Measurements from ENCODE around the gene STX12.
"Not testable (repeated sequence)": the region's sequence is repeated elsewhere in the genome, so short reads cannot be mapped to it uniquely, and the experiment has no call there.

STX12 gene

GRCh38 chr1:27858949-27859576 is 86.0 kb downstream of the STX12 start:
- H3K4me3 Mint-ChIP-seq, result peak overlapping the region; percentile 60
- H3K36me3 Mint-ChIP-seq (ENCODE audit: low read depth), result no peaks in the 10 kb centered on the region
- no peaks in the 10 kb centered on the region for H3K9me3 Mint-ChIP-seq
- H3K27ac Mint-ChIP-seq, result peak overlapping the region; percentile 88
- peaks cover 62% of the 10 kb centered on the region for H3K4me1 Mint-ChIP-seq (ENCODE audit: low read depth)
- H3K27me3 Mint-ChIP-seq, result no peaks in the 10 kb centered on the region
- intact Hi-C loops (cut with micrococcal nuclease), result loop anchor here (2.0 to 10.0 kb wide), 3 partner anchors 14 to 226 kb away; partner anchors contain the start of genes EYA3 and THEMIS2

- peaks cover 84% of the 10 kb centered on the region for H3K4me1 Mint-ChIP-seq (ENCODE audit: low read depth)
- no peaks in the 10 kb centered on the region for H3K36me3 Mint-ChIP-seq (ENCODE audit: low read depth)
- H3K4me3 Mint-ChIP-seq, result no peak overlapping the region
- peak overlapping the region; percentile 88 for H3K27ac Mint-ChIP-seq
- no peaks in the 10 kb centered on the region for H3K27me3 Mint-ChIP-seq
- H3K9me3 Mint-ChIP-seq, result no peaks in the 10 kb centered on the region
- intact Hi-C loops (cut with micrococcal nuclease), result loop anchor here (10.0 kb wide), 1 partner anchor 313 kb away; the partner anchor contains the start of gene PTAFR
These were observed 88.4 kb downstream of the STX12 start for GRCh38 chr1:27861436-27861835.

DNA sequence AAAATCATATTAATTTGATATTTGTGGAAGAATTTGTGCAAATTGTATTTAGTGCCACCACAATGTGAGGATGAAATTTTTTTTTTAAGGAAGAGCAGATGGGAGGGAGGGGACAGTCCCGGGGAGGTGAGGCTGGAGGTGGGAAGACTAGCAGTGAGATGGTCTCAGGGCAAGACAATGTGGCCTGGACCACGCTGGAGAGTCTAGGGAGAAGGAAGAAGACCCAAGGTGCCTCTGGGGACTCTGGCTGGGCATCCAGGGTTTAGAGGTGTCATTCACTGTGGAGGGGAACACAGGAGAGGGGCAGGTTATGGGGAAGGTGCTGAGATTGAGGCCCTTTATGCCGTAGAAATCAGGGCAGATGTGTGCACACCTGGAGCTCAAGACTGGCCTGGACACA is 89.0 kb downstream of the STX12 start:
- intact Hi-C loops (cut with micrococcal nuclease), result loop anchor here (2.0 to 10.0 kb wide), 2 partner anchors 23 to 313 kb away; partner anchors contain the start of gene PTAFR
- H3K27ac Mint-ChIP-seq, result peak overlapping the region; percentile 88
- H3K4me1 Mint-ChIP-seq (ENCODE audit: low read depth), result peaks cover 88% of the 10 kb centered on the region
- H3K36me3 Mint-ChIP-seq (ENCODE audit: low read depth), result no peaks in the 10 kb centered on the region
- H3K4me3 Mint-ChIP-seq, result no peak overlapping the region
- no peaks in the 10 kb centered on the region for H3K9me3 Mint-ChIP-seq
- no peaks in the 10 kb centered on the region for H3K27me3 Mint-ChIP-seq

DNA sequence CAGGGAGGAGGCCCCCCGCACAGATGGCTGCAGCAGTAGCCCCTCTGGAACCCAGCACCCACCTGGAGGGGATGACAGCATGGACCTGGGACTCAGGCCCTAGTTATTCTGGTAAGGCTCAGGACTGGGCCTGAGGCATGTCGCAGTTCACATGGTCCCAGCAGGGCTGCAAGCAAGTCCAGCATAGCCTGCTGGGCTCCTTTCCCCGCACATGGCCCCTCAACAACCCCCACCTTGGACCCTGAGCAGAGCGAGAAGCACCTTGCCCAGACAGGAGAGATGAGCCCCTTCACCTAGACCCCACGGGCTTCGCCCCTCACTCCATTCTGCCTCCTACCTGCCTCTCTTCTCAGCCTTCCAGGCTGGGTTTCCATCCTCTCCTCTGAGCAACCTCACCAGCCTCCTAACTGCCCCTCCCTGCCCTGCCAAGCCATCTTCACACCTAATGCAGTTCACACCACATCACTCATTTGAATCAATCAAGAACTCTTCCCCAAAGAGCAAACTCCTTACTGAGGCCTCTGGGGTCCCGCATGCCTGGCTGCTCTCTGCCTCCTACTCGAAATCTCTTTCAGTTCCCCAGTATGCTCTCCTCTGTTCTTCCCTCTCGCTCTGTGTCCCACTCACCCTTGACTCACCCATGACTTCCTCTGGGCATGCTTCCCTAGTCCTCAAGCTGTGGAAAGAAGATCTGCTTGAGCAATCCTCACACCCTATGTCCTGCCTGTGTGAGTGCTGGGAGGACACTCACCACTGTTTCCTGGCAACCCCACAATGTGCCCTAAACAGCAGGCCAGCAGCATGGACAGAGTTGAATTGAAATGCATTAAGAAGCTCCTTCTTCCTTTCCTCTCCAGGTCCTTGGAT is 89.9 kb downstream of the STX12 start:
- peak overlapping the region; percentile 88 for H3K27ac Mint-ChIP-seq
- no peaks in the 10 kb centered on the region for H3K27me3 Mint-ChIP-seq
- no peaks in the 10 kb centered on the region for H3K36me3 Mint-ChIP-seq (ENCODE audit: low read depth)
- intact Hi-C loops (cut with micrococcal nuclease), result loop anchor here (1.0 to 10.0 kb wide), 4 partner anchors 12 to 312 kb away; partner anchors contain the start of gene PTAFR
- H3K9me3 Mint-ChIP-seq, result no peaks in the 10 kb centered on the region
- peak overlapping the region; percentile 56 for H3K4me3 Mint-ChIP-seq
- peaks cover 90% of the 10 kb centered on the region for H3K4me1 Mint-ChIP-seq (ENCODE audit: low read depth)

DNA sequence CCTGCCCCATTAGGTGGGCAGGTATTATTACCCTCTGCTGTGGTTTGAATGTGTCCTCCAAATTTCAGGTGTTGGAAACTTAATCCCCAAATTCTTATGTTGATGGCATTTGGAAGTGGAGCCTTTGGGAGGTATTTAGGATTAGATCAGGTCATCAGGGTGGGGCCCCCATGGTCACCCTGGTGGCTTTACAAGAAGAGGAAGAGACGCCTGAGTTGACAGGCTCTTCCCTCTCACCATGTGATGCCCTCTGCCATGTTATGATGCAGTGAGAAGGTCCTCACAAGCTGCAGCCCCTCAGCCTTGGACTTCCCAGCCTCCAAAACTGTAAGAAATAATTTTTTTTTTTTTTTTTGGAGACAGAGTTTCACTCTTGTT is 90.5 kb downstream of the STX12 start:
- Mint-ChIP-seq H3K36me3 (ENCODE audit: low read depth) (no peaks in the 10 kb centered on the region), H3K27me3 (no peaks in the 10 kb centered on the region), H3K4me1 (ENCODE audit: low read depth) (peaks cover 89% of the 10 kb centered on the region), H3K4me3 (no peak overlapping the region), H3K9me3 (no peaks in the 10 kb centered on the region), H3K27ac (peak overlapping the region; percentile 88)
- intact Hi-C loops (cut with micrococcal nuclease), result loop anchor here (1.0 to 10.0 kb wide), 4 partner anchors 12 to 311 kb away; partner anchors contain the start of gene PTAFR

GRCh38 chr1:27864264-27864895 is 91.4 kb downstream of the STX12 start:
- peaks cover 89% of the 10 kb centered on the region for H3K4me1 Mint-ChIP-seq (ENCODE audit: low read depth)
- H3K9me3 Mint-ChIP-seq, result no peaks in the 10 kb centered on the region
- H3K36me3 Mint-ChIP-seq (ENCODE audit: low read depth), result no peaks in the 10 kb centered on the region
- H3K4me3 Mint-ChIP-seq, result peak overlapping the region; percentile 30
- H3K27ac Mint-ChIP-seq, result peak overlapping the region; percentile 88
- no peaks in the 10 kb centered on the region for H3K27me3 Mint-ChIP-seq
- intact Hi-C loops (cut with micrococcal nuclease), result loop anchor here (10.0 kb wide), 1 partner anchor 310 kb away; the partner anchor contains the start of gene PTAFR

GRCh38 chr1:27865821-27866220 is 92.8 kb downstream of the STX12 start:
- Mint-ChIP-seq H3K4me3 (peak overlapping the region; percentile 33), H3K27ac (peak overlapping the region; percentile 88)
- intact Hi-C loops (cut with micrococcal nuclease), result loop anchor here (10.0 kb wide), 1 partner anchor 309 kb away; the partner anchor contains the start of gene PTAFR

DNA sequence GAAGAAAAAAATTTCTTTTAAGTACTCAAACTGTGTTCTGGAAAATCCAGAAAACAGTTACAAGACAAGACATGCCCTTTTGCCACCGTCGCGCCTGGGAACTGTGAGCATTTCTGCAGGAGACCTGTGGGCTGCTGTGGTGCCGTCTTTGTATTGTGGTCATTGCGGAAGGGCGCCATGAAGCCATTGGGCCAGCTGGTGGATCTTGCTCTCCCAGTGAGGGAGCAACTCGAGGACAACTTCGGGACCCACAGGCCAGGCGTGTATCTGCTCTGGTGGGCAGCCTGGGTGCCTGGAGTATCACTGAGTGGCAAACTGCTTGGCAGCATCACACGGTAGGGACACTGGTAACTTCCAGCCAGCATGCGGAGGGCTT is 95.5 kb downstream of the STX12 start:
- Mint-ChIP-seq H3K36me3 (ENCODE audit: low read depth) (peaks cover 14% of the 10 kb centered on the region), H3K4me1 (ENCODE audit: low read depth) (peaks cover 59% of the 10 kb centered on the region), H3K27ac (peak overlapping the region; percentile 73), H3K27me3 (no peaks in the 10 kb centered on the region), H3K9me3 (no peaks in the 10 kb centered on the region), H3K4me3 (no peak overlapping the region)
- intact Hi-C loops (cut with micrococcal nuclease), result loop anchor here (10.0 kb wide), 1 partner anchor 306 kb away; the partner anchor contains the start of gene PTAFR

More at GRCh38 chr1:27865821-27866220, 92.8 kb downstream of the STX12 start:
- Mint-ChIP-seq H3K9me3 (no peaks in the 10 kb centered on the region), H3K4me1 (ENCODE audit: low read depth) (peaks cover 80% of the 10 kb centered on the region), H3K27me3 (no peaks in the 10 kb centered on the region), H3K36me3 (ENCODE audit: low read depth) (no peaks in the 10 kb centered on the region)

DNA sequence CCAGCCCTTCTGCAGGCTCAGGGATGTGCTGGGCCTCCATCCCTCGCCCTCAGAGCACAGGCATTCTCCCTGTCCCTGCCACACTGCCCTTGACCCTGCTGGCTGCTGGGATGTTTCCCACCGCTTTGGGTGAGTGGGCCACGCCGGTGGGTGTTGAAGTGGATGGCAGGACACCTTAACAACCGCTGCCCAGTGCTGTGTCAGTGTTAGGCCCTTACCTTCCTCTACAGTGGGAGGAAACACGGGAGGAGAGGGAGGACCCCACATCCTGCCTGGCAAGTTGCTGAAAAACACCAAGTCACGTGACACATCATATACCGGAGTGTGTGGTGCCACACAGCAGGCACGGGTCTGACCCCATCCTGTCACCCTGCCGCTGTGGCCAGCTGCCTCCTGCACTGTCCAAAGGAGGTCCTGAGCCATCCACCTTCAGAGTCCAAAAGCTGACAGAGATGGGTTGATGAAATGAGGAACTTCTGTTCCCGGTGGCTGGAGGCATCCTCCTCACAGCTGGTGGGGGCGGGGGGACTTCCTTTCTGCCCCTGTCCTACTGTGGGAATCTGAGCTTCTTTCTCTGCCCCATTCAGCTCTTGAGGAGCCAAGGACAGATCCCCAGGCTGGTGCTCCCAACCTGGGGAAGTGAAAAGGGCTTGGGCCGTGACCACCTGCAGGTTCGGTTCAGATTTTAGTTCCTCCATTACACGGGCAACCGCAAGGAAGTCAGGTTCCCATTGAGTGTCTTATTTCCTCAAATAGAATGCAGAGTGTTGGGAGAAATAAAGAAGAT is 96.1 kb downstream of the STX12 start:
- Mint-ChIP-seq H3K9me3 (no peaks in the 10 kb centered on the region), H3K36me3 (ENCODE audit: low read depth) (peaks cover 18% of the 10 kb centered on the region), H3K4me1 (ENCODE audit: low read depth) (peaks cover 57% of the 10 kb centered on the region)

GRCh38 chr1:27869719-27870085 is 96.7 kb downstream of the STX12 start:
- Mint-ChIP-seq H3K36me3 (ENCODE audit: low read depth) (peaks cover 20% of the 10 kb centered on the region), H3K4me1 (ENCODE audit: low read depth) (peaks cover 56% of the 10 kb centered on the region), H3K27ac (peak overlapping the region; percentile 73), H3K27me3 (no peaks in the 10 kb centered on the region), H3K4me3 (no peak overlapping the region), H3K9me3 (no peaks in the 10 kb centered on the region)
- intact Hi-C loops (cut with micrococcal nuclease), result loop anchor here (10.0 kb wide), 1 partner anchor 305 kb away; the partner anchor contains the start of gene PTAFR

More for the DNA sequence above, 96.1 kb downstream of the STX12 start:
- Mint-ChIP-seq H3K4me3 (peak overlapping the region; percentile 4), H3K27ac (peak overlapping the region; percentile 73), H3K27me3 (no peaks in the 10 kb centered on the region)
- intact Hi-C loops (cut with micrococcal nuclease), result loop anchor here (10.0 kb wide), 1 partner anchor 306 kb away; the partner anchor contains the start of gene PTAFR

DNA sequence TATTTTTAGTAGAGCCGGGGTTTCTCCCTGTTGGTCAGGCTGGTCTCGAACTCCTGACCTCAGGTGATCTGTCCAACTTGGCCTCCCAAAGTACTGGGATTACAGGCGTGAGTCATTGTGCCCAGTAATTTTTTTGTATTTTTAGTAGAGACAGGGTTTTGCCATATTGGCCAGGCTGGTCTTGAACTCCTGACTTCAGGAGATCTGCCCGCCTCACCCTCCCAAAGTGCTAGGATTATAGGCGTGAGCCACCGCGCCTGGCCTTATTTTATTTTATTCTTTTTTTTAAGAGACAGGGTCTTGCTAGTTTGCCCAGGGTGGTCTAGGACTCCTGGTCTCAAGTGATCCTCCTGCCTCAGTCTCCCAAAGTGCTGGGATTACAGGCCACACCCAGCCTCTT is 98.1 kb downstream of the STX12 start:
- H3K27ac Mint-ChIP-seq, result peak overlapping the region; percentile 84
- H3K4me3 Mint-ChIP-seq; intact Hi-C loops (cut with micrococcal nuclease): not testable (repeated sequence)

DNA sequence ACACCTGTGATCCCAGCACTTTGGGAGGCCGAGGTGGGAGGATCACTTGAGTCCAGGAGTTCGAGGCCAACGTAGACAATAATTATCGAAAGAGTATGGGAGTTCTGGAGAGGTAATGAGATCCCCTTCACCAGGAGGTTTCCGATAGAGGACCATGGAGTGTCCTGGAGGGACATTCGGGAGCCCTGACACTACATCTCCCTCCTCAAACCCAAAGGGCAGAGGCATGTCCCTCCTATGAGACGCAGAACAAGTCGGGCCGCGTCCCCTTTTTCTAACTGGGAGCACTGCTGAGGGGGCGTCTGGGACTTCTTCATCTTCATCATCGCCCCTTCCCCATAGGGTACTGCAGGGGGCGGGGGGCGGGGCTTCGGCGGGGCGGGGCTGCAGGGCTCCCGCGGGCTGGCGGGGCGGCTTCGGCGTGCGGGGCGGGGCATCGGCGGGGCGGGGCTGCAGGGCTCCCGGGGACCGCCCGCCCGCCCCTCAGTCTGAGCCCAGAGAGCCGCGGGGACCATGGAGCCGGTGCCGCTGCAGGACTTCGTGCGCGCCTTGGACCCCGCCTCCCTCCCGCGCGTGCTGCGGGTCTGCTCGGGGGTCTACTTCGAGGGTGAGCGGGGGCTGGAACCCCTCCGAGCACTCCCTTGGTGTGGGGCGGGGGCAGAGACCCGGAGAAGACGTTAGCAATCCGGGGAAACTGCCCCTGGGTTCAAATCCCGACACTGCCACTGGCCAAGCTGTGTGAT is 99.2 kb downstream of the STX12 start, which contains the start of gene THEMIS2:
THEMIS2 (plus strand) TSS at position 486 of the 743 bp plus-strand sequence; CDS start at position 514, 28 bp downstream.
- peak within 1 kb of the TSS; percentile 85 for H3K4me3 Mint-ChIP-seq
- no peaks in the 10 kb centered on the region for H3K9me3 Mint-ChIP-seq
- H3K4me1 Mint-ChIP-seq (ENCODE audit: low read depth), result peaks cover 59% of the 10 kb centered on the region
- intact Hi-C loops (cut with micrococcal nuclease), result loop anchor here (2.0 kb wide), 1 partner anchor 13 kb away; no protein-coding TSS in a partner anchor
- H3K36me3 Mint-ChIP-seq (ENCODE audit: low read depth), result peaks cover 45% of the 10 kb centered on the region
- peak within 1 kb of the TSS; percentile 84 for H3K27ac Mint-ChIP-seq
- no peaks in the 10 kb centered on the region for H3K27me3 Mint-ChIP-seq

More for the DNA sequence above, 98.1 kb downstream of the STX12 start:
- Mint-ChIP-seq H3K36me3 (ENCODE audit: low read depth) (peaks cover 34% of the 10 kb centered on the region), H3K4me1 (ENCODE audit: low read depth) (peaks cover 57% of the 10 kb centered on the region)
- not testable (repeated sequence) for H3K9me3 Mint-ChIP-seq, H3K27me3 Mint-ChIP-seq
